ENCODE data around the gene ZNF154.

DNA sequence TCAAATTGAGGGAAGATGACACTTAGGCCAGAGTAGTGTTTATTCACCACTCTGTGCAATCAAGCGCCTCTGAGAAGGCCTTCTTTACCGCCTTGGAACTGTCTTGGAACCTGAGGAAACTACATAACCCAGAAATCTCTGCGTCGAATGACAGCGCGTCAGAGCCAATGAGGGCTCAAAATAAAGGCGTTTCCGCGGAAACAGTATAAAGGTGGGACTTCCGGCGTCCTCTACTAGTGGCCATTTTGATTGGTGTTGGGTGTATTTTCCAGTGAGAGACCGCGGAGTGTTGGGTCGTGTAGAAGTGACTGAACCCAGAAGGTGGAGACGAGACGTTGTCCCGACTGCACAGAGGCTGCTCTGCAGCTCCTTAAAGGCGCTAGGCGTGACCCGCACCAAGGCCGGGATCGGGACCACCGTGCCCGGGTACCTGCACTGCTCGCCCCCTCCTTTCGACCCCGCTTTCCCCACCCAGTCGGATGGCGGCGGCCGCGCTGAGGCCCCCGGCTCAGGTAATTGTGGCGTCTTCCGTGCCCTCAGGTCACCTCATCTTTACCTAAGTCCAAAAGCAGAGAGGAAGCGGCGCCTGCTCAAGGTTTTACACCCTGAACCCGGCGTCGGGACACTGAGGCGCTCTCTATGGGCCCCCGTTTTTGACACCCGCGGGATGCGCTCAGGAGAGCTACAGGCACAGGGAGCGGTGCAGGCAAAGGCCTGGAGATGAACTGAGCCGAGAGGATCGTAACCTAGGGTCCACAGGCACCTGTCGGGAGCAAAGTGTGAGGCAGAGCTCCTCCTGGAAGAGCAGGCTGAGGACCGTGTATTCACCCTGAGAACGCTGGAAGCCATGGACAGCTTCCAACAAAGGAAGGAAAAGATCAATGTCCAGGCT lies 37.8 kb upstream of the ZNF154 start, which contains the start of gene ZNF776:
- TF ChIP-seq, protein P1, sequence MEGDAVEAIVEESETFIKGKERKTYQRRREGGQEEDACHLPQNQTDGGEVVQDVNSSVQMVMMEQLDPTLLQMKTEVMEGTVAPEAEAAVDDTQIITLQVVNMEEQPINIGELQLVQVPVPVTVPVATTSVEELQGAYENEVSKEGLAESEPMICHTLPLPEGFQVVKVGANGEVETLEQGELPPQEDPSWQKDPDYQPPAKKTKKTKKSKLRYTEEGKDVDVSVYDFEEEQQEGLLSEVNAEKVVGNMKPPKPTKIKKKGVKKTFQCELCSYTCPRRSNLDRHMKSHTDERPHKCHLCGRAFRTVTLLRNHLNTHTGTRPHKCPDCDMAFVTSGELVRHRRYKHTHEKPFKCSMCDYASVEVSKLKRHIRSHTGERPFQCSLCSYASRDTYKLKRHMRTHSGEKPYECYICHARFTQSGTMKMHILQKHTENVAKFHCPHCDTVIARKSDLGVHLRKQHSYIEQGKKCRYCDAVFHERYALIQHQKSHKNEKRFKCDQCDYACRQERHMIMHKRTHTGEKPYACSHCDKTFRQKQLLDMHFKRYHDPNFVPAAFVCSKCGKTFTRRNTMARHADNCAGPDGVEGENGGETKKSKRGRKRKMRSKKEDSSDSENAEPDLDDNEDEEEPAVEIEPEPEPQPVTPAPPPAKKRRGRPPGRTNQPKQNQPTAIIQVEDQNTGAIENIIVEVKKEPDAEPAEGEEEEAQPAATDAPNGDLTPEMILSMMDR (IDR thresholded peaks at IDR 0.05; ENCODE audit: insufficient read depth, low read length) = no peak
- TF ChIP-seq GABPA (IDR thresholded peaks at IDR 0.05; ENCODE audit: low read depth) = peak; percentile 95
- TF ChIP-seq, protein P2, sequence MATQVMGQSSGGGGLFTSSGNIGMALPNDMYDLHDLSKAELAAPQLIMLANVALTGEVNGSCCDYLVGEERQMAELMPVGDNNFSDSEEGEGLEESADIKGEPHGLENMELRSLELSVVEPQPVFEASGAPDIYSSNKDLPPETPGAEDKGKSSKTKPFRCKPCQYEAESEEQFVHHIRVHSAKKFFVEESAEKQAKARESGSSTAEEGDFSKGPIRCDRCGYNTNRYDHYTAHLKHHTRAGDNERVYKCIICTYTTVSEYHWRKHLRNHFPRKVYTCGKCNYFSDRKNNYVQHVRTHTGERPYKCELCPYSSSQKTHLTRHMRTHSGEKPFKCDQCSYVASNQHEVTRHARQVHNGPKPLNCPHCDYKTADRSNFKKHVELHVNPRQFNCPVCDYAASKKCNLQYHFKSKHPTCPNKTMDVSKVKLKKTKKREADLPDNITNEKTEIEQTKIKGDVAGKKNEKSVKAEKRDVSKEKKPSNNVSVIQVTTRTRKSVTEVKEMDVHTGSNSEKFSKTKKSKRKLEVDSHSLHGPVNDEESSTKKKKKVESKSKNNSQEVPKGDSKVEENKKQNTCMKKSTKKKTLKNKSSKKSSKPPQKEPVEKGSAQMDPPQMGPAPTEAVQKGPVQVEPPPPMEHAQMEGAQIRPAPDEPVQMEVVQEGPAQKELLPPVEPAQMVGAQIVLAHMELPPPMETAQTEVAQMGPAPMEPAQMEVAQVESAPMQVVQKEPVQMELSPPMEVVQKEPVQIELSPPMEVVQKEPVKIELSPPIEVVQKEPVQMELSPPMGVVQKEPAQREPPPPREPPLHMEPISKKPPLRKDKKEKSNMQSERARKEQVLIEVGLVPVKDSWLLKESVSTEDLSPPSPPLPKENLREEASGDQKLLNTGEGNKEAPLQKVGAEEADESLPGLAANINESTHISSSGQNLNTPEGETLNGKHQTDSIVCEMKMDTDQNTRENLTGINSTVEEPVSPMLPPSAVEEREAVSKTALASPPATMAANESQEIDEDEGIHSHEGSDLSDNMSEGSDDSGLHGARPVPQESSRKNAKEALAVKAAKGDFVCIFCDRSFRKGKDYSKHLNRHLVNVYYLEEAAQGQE (IDR thresholded peaks at IDR 0.05; ENCODE audit: insufficient replicate concordance, low read depth) = no peak
- peak; percentile 69; the same call in 1 of the 2 replicates for TF ChIP-seq POLR2AphosphoS5 (IDR thresholded peaks at IDR 0.05; ENCODE audit: low read depth)

Data from HL-60 (cell line).